GM20000 (cell line): ENCODE data around the gene SUMF1.

Experiments used
- DNase-seq: peaks from one replicate; pipeline ENCODE4 v3.0.0; 2012; ENCODE audit warnings: low spot score
- CTCF ChIP-seq: IDR thresholded peaks from 2 replicates; pipeline ENCODE4 v1.5.1; 2012; ENCODE audit warnings: mild to moderate bottlenecking, control low read depth; ENCODE audit errors: extremely low read depth, missing control alignments

The SUMF1 gene

GRCh38 chr3:4380013-4380412, 87.1 kb downstream of the SUMF1 start:
- DNase-seq = no peak
- no peak for TF ChIP-seq CTCF

- no peak for DNase-seq
- no peak for TF ChIP-seq CTCF
Observed at GRCh38 chr3:4376499-4376898, 90.6 kb downstream of the SUMF1 start.

GRCh38 chr3:4375911-4376310, 91.2 kb downstream of the SUMF1 start:
- no peak for TF ChIP-seq CTCF

GRCh38 chr3:4373669-4374068, 93.4 kb downstream of the SUMF1 start:
- no peak for TF ChIP-seq CTCF
- no peak for DNase-seq

More at GRCh38 chr3:4375911-4376310, 91.2 kb downstream of the SUMF1 start:
- DNase-seq = no peak

GRCh38 chr3:4362523-4362922, 104.5 kb downstream of the SUMF1 start:
- no peak for DNase-seq
- no peak for TF ChIP-seq CTCF

GRCh38 chr3:4360817-4361216, 106.3 kb downstream of the SUMF1 start:
- no peak for TF ChIP-seq CTCF

GRCh38 chr3:4359805-4360502, 107.1 kb downstream of the SUMF1 start:
- TF ChIP-seq CTCF = no peak
- no peak for DNase-seq

More at GRCh38 chr3:4360817-4361216, 106.3 kb downstream of the SUMF1 start:
- DNase-seq = no peak
